Activated CD4-positive, alpha-beta T cell treated with anti-CD3 and anti-CD28 coated beads, Interleukin-2, amount 50 U/mL, for 1 hour (primary cell): ENCODE results near the gene CYTH3.
"Not testable (repeated sequence)": the region's sequence is repeated elsewhere in the genome, so short reads cannot be mapped to it uniquely, and the experiment has no call there.

Experiments used
- DNase-seq: peaks from one replicate; pipeline ENCODE4 v3.0.0-alpha.2; 2020

Gene CYTH3

DNA sequence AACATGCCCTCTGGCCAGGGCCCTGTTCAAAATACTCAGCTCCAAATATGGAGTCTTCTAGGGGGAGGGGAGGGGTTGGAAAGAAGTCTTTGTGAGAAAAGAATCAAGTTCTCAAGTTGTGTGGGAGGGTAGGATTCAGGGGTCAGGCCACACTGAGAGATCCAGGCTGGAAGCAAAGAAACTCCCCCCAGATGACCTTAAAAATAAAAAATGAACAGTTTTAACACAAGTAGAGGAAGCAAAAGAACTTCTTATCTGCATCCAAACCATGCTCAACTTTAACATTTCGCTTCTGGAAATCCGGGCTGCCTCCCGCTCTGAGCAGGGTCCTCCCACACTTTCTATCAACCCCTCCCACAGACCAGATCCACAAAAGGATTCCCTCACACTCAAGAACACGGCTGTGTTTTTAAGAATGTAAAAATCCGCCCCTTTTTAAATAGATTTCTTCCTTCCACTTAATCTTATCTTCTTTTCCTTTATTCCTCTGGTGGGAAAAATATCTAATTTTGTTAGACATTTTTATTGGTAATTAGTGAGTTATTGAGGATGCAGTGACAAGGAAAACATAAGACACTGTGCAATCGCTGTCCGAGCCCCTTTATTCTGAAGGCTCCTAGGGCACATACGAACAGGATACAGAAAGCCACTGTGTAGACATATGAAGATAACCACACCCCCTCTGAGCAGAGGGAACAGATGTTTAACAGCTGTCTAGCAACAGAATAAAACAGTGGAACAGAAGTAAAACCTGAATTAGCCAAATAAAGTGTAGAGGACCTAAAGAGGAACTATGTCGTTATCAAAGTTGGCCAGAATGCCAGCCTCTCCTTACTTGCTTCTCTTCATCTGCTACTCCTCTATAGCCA lies 43.8 kb downstream of the CYTH3 start:
- DNase-seq = no peak

DNA sequence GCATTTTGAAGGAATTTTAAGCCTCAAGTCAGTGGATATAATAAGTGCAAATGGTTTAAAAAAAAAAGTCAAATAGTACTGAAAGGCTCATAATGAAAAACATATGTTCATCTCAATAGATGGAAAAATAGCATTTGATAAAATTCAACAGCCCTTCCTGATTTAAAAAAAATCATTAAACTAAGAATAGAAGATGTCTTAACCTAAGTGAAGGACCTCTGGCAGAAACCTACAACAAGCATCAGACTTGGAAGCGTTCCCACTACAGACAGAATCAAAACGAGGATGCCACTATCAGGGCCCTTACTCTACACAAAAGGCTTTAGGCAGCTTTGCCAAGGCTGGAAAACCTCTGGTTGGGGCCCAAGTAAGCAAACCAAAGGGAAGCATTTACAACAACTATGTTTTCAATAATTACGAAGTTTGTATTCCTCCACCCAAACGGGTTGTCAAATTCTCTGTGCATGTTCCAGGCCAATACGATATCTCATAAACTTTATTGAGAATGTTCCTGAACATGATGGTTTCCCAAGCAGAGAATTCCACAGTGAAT lies 45.1 kb downstream of the CYTH3 start:
- no peak for DNase-seq

DNA sequence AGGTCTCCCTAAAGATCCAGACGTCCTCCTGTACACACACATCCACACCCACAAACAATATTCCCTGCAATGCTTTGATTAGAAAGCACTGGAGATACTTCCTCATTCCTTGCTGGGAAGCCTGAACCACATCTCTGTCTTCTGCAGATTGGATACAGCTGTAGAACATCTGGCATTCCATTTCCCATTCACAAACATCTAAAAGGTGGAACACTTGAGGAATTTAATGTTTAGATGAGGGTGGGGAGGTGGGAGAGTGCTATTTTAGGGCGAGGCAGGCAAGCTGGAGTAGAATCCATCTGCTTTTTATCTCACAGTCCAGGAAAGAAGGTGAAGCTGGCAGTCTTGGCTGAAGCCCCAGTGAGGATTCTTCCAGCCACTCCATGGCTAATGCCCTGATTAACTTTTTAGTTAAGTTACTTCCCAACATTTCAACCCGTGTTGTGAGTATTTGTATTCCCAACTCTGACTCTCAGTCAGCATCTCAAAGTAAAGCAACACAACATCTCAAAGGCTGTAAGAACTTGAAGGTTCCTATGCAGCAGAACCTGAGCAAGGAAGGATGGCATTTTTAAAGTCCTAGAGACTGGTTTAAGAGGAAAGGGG lies 46.1 kb downstream of the CYTH3 start:
- no peak for DNase-seq

DNA sequence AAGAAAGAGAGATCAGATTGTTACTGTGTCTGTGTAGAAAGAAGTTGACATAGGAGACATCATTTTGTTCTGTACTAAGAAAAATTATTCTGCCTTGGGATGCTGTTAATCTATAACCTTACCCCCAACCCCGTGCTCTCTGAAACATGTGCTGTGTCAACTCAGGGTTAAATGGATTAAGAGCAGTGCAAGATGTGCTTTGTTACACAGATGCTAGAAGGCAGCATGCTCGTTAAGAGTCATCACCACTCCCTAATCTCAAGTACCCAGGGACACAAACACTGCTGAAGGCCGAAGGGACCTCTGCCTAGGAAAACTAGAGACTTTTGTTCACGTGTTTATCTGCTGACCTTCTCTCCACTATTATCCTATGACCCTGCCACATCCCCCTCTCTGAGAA lies 49.0 kb downstream of the CYTH3 start:
- not testable (repeated sequence) for DNase-seq

DNA sequence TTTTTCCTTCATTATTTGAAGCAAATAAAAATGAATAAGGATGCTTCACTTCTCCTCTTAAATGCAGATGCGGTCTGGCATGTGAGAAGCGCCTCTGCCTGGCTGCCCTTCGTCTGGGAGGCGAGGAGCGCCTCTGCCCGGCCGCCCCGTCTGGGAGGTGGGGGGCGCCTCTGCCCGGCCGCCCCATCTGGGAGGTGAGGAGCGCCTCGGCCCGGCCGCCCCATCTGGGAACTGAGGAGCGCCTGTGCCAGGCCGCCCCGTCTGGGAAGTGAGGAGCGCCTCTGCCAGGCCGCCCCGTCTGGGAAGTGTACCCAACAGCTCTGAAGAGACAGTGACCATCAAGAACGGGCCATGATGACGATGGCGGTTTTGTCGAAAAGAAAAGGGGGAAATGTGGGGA lies 49.4 kb downstream of the CYTH3 start:
- DNase-seq = not testable (repeated sequence)

DNA sequence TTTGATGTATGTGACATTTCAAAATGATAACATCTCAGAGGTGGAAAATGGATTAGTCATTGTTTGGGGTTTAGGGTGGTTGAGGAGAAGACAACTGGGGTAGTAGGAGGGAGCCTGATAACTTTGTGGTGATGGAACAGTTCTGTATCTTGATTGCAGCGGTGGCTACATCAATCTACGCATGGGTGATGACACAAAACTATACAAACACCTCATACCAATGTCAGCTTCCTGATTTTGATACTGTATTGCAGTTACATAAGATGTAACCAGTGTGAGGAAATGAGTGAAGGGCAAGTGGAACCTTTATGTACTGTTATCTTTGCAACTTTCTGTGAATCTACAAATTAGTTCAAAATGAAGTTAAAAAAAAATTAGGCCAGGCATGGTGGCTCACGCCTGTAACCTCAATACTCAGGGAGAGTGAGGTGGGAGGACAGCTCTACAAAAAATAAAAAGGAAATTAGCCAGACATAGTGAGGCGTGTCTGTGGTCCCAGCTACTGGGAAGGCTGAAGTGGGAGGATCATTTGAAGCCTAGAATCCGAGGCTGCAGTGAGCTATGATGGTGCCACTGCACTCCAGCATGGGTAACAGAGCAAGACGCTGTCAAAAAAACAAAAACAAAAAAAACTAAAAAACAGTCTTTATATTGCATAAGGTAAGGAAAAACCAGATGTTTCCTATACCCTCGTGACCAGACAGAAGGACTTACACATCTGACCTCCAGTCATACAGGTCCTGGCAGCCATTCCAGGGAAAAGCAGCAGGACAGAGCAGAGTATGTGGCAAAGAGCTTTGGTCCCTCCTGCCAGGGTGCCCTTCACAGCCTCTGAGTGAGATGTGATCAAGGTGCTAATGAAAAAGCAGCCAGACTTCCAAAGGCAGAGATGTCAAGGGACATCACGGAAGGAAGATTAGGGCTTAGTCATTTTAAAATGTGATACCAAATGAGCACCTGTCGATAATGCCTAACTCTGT lies 50.8 kb downstream of the CYTH3 start:
- DNase-seq = peak; percentile 8

DNA sequence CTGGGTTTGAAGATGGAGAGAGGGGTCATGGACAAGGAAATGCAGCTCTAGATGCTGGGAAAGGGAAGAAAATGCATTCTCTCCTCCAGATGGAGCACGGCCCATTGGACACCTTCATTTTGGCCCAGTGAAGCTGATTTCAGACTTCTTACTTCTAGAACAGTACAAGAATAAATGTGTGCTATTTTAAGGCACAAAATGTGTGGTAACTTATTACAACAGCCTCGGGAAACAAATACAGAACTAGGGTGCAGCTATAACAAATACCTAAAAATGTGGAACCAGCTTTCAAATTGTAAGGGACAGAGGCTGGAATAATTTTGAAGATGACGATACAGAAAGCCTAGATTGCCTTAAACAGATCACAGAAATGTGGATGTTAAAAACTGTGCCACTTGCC lies 54.1 kb downstream of the CYTH3 start:
- no peak for DNase-seq

DNA sequence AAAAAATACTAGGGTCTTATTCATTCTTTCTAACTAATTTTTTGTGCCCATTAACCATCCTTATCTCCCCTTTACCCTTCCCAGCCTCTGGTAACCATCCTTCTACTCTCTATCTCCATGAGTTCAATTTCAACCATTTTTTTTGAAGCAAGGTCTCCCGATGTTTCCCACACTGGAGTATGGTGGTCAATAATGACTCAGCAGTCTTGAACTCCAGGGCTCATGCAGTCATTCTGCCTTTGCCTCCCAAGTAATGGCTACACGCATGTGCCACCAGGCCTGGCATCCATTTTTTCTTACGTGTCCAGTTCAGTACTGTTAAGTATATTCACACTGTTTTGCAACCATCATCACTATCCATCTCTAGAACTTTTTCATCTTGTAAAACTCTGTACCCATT lies 60.4 kb downstream of the CYTH3 start:
- no peak for DNase-seq

DNA sequence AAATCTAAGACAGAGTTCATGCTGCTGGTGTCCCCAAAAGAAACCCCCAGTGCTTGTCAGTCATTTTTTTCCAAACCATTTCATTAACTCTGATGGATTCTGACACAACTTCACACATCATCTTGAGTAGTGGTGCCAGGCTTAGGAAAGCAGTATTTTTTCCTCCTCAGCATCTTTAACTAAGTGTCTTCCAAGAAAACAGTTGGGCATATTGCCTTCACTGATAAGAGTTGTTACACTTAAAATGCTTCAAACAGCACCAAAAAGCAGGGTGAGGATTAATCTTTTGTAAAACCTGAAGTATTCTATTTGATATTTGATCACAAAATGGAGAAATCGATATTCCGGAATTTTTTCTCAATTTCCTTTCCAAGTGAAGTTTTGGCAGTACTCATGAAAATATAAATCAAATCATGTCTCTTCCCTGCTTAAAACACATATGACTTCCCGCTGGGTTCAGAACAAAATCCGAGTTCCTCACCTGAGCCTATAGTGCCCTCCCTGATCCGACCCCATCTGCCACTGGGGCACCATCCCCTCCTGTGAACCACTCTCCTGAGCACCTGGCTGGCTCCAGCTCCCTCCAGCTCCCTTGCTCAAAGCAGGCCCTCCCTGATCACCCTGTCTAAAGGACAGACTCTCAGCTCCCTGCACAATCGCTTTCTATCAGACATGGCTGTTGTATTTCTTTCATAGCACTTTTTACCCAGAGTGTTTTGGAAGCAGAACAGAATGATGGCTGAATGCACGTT lies 61.6 kb downstream of the CYTH3 start:
- DNase-seq = no peak

DNA sequence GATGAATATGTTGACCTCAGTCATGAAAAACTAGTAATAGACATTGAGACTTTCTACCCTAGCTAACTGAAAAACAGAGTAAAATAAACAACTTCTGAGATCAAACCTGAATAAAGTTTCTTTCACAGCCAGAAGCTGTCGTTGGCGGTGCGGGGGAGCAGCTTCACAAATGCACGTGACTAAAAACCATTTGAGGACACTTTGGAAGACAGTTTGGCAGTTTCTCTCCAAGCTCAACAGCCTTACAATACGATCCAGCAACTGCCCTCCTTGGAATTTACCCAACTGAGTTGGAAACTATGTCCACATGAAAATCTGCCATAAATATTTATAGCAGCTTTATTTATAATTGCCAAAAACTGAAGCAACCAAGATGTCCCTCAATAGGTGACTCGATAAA lies 63.1 kb downstream of the CYTH3 start:
- DNase-seq = no peak

DNA sequence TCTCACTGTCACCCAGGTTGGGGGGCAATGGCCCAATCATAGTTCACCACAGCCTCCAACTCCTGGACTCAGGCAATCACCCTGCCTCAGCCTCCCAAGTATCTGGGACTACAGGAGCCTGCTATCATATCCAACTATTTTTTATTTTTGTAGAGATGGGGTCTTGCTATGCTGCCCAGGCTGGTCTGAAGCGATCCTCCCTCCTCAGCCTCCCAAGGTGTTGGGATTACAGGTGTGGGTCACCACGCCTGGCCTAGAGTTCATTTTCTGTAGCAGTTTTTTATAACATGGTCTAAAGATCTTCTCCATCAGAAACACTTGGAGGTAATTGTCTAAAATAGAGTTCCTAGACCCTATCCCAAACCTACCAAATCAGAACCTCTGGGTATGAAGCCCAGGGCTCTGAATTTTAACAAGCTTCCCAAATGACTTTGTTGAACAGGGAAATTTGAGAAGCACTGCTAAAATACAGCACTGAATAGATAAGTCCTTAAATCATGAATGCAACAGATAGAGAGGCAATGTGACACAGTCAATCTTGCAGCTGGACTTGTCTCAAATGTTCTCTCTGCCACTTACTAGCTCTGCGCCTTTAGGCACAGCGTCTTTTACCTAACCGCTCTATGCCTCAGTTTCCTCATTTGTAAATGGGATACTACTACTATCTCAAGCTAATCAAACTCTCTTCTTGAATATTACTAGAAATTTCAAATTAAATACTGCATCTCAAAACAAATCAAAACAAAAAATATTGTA lies 63.7 kb downstream of the CYTH3 start:
- no peak for DNase-seq

DNA sequence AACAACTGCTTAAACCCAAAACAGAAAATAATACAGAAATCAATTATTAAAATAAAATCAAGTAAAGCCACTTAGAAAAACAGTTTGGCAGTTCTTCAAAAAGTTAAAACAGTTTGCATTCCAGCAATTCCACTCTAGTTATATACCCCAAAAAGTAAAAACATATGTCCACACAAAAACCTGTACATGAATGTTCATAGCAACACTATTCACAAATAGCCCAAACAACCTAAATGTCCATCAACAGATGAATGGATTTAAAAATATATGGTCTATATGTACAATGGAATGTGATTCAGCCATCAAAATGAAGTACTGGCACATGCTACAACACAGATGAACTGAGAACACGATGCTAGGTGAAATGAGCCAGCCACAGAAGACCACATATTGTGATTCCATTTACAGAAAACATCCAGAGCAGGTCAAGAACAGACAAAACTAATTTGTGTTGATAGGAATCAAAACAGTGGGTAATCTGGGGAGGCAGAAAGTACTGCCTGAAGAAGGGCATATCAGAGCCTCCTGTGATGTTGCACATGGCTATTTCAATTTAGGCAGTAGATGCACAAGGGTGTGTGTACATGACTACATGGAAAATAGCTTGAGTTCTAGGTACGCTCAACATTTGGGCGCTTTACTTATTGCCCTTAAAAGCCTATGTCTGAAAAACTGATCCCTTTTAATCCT lies 66.3 kb downstream of the CYTH3 start:
- no peak for DNase-seq

DNA sequence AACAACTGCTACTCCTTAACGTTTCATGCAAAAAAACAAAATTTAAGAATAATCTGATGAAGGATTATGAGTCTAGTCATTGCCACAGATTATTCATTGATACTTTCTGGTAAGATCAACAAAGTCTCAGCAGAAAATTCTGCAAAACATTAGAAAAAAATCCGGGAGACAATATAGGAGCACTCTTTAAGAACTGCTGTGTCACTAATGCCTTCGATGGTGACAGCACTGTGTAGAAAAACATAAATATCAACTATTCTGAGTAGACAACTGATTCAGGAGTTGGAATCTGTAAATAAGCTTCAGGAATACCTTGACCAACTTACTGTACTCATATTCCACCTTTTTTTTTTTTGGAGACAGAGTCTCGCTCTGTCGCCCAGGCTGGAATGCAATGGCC lies 69.0 kb downstream of the CYTH3 start:
- DNase-seq = no peak

DNA sequence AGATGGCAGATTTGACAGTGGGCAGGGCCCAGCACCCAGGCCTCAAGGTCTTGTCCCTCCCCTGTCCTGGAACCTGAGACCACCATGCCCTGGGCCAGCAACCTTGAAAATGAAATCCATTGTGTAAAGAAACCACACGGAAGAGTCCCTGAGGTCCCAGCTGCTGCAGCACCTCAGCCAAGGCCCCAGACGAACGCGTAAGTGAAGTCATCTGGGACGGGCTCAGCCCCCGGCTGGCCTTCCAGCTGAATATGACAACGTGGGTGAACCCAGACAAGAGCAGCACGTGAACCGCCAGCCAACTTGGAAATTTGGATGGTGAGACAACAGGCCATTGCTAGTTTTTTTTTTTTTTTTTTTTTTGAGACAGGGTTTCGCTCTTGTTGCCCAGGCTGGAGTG lies 70.3 kb downstream of the CYTH3 start:
- no peak for DNase-seq

DNA sequence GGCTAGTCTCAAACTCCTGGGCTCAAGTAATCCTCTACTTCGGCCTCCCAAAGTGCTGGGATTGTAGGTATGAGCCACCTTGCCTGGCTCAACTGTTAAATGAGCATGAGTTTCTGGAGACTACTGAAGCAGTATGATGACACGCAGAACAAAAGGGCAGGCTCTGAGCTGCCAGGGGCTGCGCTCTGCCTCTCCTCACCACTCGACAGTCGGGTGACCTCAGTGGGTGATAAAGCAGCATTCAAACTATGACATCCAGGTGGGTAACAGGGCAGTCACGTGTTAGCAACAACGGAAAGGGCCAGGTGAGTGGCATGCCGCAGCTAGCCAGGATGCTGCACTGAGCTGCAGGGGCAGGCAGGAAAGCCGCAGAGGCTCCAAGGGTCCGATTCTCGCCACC lies 71.5 kb downstream of the CYTH3 start:
- no peak for DNase-seq

DNA sequence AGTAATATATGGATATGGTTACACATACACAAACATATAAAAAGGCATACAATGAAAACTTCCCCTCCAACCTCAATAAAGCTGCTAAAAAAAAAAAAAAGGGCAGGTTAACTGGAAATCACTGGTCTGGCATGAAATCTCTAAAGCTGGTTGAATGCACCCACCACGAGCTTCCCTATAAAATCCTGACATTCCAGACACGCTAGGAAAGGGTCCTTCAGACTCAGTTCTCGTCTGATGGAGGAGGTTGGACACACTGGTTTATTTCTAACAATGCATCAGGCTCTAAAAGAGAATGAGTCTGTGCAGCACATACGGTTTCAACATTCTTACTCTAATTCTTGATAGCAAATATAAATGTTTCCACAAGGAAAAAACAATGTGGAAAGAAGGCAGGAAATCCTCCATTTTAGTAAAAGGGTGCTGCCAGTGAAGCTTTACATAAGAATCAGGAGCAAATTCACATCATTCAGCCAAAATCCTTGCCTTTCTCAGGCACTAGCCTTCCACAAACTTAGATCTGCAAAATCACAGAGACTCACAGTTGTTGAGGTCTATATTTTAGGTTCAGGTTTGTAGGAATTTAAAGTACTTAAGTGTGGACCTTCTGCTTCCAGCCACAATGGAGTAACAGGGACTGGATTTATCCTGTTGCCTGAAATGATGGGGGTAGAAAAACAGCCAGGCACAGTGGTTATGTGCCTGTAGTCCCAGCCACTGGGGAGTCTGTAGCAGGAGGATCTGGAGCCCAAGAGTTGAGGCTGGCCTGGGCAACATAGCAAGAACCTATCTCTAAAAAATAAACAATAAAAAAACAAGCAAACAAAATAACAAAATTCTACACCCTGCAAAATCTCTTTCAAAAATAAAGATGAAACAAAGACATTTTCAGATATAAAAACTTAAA lies 73.5 kb downstream of the CYTH3 start:
- DNase-seq = no peak

DNA sequence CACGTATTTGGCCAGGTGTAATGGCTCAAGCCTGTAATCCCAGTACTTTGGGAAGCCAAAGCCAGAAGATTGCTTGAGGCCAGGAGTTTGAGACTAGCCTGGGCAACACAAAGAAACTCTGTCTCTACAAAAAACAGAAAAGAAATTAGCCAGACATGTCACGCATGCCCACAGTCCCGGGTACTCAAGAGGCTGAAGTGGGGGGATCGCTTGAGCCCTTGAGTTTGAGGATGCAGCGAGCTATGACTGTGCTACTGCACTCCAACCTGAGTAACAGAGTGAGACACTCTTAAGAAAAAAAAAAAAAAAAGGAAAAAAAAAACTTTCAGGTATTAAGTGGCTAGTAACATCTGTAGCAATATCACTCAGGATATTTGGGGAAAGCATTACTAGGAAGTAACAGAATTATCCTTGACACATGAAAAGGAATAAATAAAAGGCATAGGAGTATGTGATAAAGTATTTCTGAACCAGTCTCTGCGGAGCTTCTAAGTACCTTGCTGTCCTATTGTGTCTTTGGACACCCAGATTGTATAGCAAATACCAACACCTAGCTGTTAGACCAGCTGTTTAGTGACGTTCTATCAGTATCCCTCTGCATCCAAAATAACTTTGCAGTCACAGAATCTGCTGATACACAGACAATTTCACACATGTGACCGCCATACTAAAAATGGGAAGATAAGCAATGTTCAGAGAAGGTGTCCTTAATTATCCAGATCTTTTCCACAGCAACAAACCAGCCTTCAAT lies 74.4 kb downstream of the CYTH3 start:
- no peak for DNase-seq

DNA sequence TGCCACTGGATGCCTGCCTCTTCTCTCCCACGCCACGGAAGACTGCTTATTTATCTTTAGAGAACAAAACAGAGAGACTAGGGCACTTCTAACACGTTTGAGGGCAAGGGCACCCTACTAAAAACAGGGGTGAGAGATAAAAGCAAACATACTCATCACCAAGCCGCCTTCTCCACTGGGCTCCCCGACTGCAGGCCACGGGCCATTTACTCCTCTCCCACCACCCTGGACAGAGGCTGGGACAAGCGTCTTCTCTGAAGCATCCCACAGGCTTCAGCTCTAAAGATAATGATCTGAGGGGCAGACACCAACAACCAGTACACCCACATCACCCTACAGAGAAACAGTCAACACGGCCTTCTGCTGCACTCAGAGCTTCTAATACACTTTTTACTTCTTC lies 78.7 kb downstream of the CYTH3 start:
- DNase-seq = no peak

DNA sequence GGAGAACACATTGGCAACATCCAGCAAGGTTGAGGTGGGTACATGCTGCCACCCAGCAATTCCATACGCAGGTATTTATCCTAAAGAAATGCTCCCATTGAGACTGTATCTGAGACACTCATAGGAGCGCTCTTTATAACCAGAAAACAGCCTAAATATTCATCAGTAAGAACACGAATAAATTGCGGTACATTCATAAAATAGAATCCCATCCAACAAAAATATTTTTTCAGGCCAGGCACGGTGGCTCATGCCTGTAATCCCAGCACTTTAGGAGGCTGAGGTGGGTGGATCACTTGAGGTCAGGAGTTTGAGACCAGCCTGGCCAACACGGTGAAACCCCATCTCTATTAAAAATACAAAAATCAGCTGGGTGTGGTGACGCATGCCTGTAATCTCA lies 81.9 kb downstream of the CYTH3 start:
- DNase-seq = not testable (repeated sequence)
